ENCODE measurements around the gene CBX4. TPM values are rescaled to one million over a fixed set of nuclear protein-coding genes. Genes with fewer than 3 reads are reported as not detected.
A peak's percentile ranks its signal among the peaks of the same experiment; 100 is the strongest.

CBX4 gene
- polyA plus RNA-seq, 1 donor, result 9.5 TPM

GRCh38 chr17:79789943-79790804 lies 49.1 kb downstream of the CBX4 start:
- peak; percentile 34 for DNase-seq

GRCh38 chr17:79788989-79789942 lies 50.0 kb downstream of the CBX4 start:
- peak; percentile 41 for DNase-seq

- DNase-seq, result no peak
Observed at GRCh38 chr17:79788455-79788854, 50.8 kb downstream of the CBX4 start.

- DNase-seq, result no peak
Observed at GRCh38 chr17:79786930-79787643, 52.2 kb downstream of the CBX4 start.

- no peak for DNase-seq
Observed at GRCh38 chr17:79785900-79786810, 53.1 kb downstream of the CBX4 start.

- DNase-seq, result no peak
Observed at GRCh38 chr17:79785017-79785899, 54.0 kb downstream of the CBX4 start.

GRCh38 chr17:79784353-79785016 lies 54.8 kb downstream of the CBX4 start:
- DNase-seq, result no peak

- DNase-seq, result no peak
Observed at GRCh38 chr17:79783891-79784290, 55.3 kb downstream of the CBX4 start.

Other genes starting within 250 kb of the CBX4 start
- gene RBFOX3, start 228.4 kb downstream of the CBX4 start, polyA plus RNA-seq (ENCODE audit: insufficient read length), result 1.2 TPM
- gene ENPP7, start 108.5 kb downstream of the CBX4 start, polyA plus RNA-seq (ENCODE audit: insufficient read length), result 4.7 TPM
- gene CBX2, start 61.3 kb downstream of the CBX4 start, polyA plus RNA-seq (ENCODE audit: insufficient read length), result 22.9 TPM
- 11.6 TPM for gene CBX8, start 42.4 kb downstream of the CBX4 start, polyA plus RNA-seq (ENCODE audit: insufficient read length)
- 33.1 TPM for gene TBC1D16, start 196.4 kb upstream of the CBX4 start, polyA plus RNA-seq (ENCODE audit: insufficient read length)
- 21.5 TPM for gene CCDC40, start 197.2 kb upstream of the CBX4 start, polyA plus RNA-seq (ENCODE audit: insufficient read length)